HL-60/S4 (cell line): ENCODE results near the gene P2RX6.
"Not testable (repeated sequence)": the region's sequence is repeated elsewhere in the genome, so short reads cannot be mapped to it uniquely, and the experiment has no call there.

ENCODE experiments used
- in situ Hi-C: fragments of 300-500 bp; cut with MboI; formaldehyde crosslinking; loops from 2 replicates; pipeline ENCODE4 v1.14.3; 2022; ENCODE audit warnings: low sequenced_read_pairs

P2RX6 gene

DNA sequence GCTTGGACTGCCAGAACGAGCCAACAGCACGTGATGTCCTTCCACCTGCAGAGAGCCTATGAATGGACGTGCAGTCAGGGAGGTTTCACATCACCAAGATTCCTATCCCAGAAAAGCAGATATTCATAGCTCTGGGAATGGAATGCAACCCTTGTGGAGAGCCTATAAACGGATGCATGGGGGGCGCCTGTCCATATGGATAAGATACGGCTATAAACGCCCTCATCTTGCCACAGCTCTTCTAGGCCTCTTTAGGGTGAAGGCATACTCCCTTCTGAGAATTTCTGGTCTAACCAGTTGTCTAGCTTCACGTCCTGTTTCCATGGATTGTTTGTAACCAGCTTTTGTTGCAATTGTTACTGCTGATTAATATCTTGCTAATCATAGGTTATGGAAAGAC lies 56.8 kb downstream of the P2RX6 start:
- in situ Hi-C loops, result not testable (repeated sequence)

DNA sequence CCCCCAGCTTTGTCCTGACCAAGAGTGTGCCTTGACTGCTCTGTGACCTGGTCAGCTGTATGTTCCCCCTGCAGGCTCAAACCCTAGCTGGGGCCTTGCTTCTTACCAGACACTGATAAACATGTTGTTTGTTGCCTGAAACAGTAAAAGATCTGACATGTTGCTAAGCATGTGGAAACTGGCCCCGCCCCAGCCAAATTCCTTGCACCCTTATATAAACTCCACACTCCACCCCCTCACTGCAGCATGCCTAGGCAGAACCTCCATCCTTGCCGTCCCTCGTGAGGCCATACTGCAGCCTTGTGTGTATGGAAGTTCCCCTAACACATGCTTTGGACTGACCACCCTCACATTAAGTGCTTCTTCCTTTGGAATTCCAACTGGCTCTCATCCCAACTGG lies 58.1 kb downstream of the P2RX6 start:
- in situ Hi-C loops, result no loop called here

DNA sequence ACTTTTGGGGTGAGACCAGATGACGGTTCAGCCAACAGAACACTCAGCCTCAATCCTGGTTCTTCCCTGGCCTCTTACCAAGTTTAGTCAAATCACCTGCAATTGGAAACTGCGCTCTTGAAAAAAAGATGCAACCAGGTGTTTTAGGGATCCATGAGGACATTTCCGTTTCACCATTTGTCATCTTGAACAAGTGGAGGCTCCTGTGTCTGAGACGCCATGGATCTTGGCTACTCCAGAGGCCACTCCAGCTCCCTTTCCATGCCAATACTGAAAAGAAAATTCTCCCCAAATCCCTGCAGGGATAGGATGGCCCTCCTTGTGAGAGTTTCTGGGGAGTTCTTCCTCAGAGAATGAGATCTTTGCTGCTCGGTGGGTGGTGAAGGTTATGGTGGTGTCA lies 58.5 kb downstream of the P2RX6 start:
- in situ Hi-C loops, result no loop called here

DNA sequence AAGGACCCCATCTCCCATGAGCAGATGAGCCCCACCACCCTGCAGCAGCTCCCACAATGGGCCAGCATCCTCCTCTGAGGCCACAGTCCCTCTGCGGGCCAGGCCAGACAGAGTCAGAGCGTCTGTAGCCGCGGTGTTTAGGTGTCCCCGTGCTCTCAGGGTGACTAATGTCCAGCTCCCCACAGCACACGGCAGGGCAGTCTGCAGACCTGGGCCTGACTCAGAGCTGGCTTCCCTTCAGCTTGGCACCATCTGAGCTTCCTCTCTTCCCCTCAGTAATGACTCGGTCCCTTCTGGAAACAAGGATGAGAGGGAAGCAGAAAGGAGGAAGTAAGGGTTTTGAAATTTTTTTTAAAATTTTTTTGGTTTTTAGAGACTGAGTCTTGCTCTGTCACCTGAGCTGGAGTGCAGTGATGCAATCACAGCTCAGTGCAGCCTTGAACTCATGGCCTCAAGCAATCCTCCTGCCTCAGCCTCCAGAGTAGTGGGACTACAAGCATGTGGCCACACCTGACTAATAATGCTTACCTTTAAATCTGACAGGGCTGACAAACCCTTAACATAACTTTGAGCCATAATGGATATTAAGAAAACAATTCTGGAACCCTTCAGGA lies 59.2 kb downstream of the P2RX6 start:
- in situ Hi-C loops, result no loop called here

DNA sequence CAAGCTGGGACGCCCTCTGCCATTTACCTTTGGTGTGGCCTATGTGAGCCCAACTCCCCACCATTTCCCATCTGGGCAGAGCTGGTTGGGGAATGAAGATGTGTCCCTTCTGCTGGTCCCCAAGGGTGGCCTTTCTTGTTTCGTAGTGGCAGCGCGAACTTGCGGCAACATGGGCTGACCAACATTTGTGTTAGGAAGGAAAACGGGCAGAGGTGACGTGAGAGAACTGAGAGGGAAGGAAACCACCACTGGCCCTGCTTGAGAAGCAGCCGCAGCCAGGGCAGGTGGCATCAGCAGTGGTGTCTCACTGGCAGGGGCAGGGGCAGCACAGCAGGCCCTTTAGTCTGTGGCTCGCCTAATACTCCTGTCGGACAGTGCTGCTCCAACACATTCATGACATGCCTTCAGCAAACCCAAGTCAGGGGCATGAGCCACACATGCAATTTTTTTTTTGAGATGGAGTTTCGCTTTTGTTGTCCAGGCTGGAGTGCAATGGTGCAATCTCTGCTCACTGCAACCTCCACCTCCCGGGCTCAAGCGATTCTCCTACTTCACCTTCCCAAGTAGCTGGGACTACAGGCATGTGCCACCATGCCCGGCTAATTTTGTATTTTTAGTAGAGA lies 60.7 kb downstream of the P2RX6 start:
- in situ Hi-C loops, result no loop called here

DNA sequence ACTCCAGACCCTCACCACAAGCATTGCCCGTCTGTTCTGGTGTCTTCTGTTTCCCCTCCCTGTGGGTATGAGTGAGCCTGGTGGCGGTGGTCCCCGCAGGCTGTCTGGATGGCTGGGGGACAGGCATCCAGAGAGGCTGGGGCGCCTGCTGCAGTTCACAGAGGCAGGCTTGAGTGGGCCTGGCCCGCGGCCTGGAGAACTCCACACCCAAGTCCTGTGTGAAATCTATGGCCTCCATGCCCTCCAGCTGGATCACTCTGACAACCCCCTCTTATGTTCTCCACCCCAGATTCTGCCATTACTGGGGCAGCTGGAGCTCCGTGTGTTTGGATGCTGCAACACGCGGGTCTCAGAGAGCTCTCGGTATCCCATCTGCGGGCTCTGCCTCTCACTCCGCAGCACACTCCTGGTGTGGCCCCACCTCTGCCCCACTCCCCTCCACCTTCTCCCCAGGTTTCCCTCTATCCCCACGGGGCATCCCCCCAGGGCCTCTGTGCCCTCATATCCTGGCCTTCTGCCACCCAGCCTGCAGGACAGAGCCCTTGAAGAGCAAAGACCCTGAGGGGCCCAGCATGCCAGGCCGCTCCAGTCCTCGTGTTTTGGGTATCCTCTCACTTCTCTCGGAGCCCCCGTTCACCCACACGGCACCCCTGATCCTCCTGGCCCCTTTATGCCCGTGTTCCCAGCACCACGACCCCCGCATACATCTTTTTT lies 62.1 kb downstream of the P2RX6 start:
- in situ Hi-C loops, result no loop called here
